HG03108 (cell line): ENCODE data around the gene ZFYVE21.

Source experiments
- ATAC-seq: cut with Tn5 transposase; IDR thresholded peaks from one replicate; pipeline ENCODE4 v1.9.1; 2021; ENCODE audit warnings: moderate library complexity; ENCODE audit not compliant: unreplicated experiment

ZFYVE21 gene

GRCh38 chr14:103735815-103736545 is 20.4 kb downstream of the ZFYVE21 start:
- ATAC-seq: no peak

DNA sequence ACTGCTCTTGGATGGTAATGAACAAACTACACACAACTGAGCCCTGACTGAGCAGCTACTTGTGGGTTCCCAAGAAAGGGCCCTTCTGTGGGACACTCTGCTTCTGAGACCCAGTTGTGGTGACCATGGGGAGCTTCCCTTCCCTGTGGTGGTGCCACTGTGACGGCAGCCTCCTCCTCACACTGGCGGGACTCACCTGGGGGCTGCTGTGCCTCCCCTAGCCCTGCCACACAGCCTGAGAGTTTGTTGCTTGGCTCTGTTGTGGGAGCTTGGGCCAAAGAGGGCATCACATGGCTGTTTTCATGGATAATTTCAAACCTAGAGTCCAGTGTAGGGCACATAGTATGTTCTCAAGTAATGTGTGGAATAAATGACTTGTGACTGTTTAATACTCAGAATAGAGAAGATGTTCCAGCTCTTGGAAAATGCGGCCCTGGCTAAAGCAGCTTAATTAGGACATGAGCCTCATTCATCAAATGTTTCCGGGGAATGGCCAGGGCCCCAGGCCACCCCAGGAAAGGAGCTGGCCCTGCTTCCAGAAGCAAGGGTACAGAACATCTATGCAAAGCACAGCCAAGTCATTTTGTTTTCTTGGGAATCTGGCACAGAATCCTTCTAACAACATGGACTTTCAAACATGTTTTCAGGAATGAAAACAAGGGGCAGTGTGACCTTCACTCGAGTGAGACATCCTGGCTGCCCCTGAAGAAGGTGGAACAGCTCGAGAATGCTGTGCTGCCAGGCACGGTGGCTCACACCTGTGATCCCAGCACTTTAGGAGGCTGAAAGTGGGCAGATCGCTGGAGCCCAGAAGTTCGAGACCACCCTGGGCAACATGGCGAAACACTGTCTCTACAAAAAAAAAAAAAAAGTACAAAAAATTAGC is 21.2 kb downstream of the ZFYVE21 start:
- ATAC-seq: no peak

- no peak for ATAC-seq
Measured at GRCh38 chr14:103737432-103738045, 21.9 kb downstream of the ZFYVE21 start.

- no peak for ATAC-seq
Measured at GRCh38 chr14:103738166-103738565, 22.6 kb downstream of the ZFYVE21 start.

- ATAC-seq: no peak
Measured at GRCh38 chr14:103738701-103739451, 23.3 kb downstream of the ZFYVE21 start.

GRCh38 chr14:103739466-103739792 is 23.8 kb downstream of the ZFYVE21 start:
- no peak for ATAC-seq

- ATAC-seq: no peak
Measured at GRCh38 chr14:103739793-103740501, 24.3 kb downstream of the ZFYVE21 start.

- ATAC-seq: no peak
Measured at GRCh38 chr14:103740991-103741689, 25.5 kb downstream of the ZFYVE21 start.

DNA sequence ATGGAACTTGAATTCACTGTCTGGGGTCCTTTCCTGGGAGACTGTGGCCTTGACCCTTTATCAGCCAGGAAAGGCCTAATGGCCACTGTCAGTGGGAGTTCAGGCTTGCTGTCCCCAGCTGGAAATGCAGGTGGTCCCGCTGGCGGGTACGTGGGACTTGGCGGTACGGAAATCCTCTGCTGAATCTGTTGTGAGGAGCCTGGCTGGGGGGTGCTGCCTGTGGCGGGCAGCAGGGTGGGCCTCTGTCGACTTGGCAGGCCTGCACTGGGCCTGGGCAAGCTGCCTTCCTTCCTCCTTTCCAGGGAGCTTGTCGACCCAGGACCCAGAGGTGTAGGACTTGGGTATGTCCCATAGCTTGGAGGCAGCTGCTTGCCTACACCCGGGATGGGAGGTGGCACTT is 26.3 kb downstream of the ZFYVE21 start:
- no peak for ATAC-seq

DNA sequence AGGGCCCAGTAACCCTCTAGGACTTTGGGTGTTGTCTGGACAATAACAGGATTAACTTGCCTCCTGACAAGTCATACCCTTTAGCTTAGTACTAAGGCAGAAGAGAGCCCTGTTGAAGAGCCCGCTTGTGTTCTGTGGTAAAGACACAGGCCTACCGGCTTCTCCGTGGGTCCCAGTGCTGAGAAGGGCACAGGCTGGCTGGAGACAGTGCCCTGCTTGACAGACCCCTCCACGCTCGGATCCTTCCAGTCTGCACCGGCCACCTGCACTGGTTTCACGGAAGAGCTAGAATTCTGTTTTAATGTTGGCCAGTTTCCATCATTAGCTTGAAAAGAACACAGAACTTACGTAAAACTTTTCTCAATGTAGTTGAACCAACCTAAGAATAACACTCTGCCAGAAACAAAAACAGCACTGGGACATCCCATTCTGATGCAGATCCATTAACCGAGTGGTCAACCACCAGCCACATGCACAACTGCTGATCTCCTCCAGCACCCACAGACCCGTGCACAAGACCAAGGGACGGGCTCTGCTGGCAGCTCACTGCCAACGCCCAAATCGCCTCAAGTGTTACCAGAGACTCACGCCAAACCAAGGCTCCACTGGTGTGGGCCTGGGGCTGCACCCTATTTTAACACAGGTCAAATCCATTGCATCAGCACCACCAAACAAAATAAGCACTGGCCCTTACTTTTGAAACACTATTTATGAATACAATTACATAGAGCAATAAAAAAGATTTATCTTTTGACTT is 27.1 kb downstream of the ZFYVE21 start:
- no peak for ATAC-seq

DNA sequence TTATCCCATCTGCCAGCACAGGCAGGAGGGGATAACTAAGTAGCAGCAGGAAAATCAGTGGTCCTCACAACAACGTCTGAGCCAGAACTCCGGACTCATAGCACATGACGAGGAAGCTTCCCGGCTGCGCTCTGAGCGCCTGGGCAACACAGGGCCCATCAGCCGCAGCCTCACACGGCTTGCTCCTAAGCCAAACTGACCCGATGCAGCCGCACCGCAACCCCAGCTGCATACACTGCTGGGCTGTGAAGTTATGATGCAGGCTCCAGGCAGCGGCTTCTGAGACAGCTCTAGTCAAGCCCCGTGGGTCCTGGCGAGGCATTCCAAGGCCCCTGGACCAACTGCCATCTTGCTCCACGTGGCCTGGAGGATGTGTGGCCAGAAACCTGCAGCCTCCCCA is 28.1 kb downstream of the ZFYVE21 start:
- ATAC-seq: no peak

GRCh38 chr14:103744621-103745395 is 29.2 kb downstream of the ZFYVE21 start:
- ATAC-seq: no peak

DNA sequence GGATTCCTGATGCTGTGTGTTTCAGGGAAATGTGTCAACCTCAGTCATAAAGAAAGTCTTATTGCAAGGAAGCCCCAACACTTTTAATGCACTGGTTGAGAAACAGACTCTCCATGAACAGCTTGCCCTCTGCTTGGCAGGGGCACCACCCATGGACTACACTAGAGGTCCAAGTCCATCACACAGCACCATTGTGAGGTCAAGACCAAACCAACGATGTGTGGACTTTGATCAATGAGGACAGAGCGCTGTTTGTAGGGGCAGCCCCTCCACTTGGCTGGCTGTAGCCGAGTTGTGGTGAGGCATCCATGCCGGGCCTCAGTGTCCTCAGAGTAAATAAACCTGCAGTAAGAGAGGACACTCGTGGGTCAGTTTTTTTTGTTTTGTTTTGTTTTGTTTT is 29.8 kb downstream of the ZFYVE21 start:
- ATAC-seq: no peak

GRCh38 chr14:103746701-103747100 is 31.1 kb downstream of the ZFYVE21 start:
- no peak for ATAC-seq

- no peak for ATAC-seq
Measured at GRCh38 chr14:103748534-103748857, 32.9 kb downstream of the ZFYVE21 start.

GRCh38 chr14:103749452-103749851 is 33.8 kb downstream of the ZFYVE21 start:
- no peak for ATAC-seq

- no peak for ATAC-seq
Measured at GRCh38 chr14:103749860-103750259, 34.2 kb downstream of the ZFYVE21 start.

- no peak for ATAC-seq
Measured at GRCh38 chr14:103753774-103754173, 38.2 kb downstream of the ZFYVE21 start.

DNA sequence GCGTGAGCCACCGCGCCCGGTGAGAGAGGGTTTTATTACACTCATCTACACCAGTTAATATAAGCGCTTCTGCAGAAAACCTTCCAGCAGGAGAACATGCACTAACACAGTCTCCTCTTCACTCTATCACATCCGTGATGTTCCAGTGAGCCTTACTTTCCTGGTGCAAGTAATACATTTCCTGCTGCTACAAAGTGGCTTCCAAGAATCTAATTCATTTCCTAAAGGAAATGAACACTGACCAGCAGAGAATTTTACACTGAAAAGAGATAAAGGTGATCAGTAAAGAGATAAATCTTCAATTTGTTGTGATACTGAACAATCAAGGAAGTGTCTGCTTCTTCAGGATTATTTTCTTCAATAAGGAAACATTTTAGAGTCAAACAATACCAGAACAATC is 39.5 kb downstream of the ZFYVE21 start:
- ATAC-seq: no peak
